WERI-Rb-1 (cell line): ENCODE measurements around the gene GNG8.
A peak's percentile ranks its signal among the peaks of the same experiment; 100 is the strongest.

Experiments used
- DNase-seq: peaks from one replicate; pipeline ENCODE4 v3.0.0-alpha.2; 2020
- H3K27ac ChIP-seq: fragments of 250-450 bp; sonication (Bioruptor Pico); 2 replicates; pipeline ENCODE4 v1.5.1; 2020; ENCODE audit warnings: mild to moderate bottlenecking, moderate library complexity
- H3K27me3 ChIP-seq: fragments of 250-450 bp; sonication (Bioruptor Pico); 2 replicates; pipeline ENCODE4 v1.5.1; 2021; ENCODE audit warnings: mild to moderate bottlenecking, low read depth, moderate library complexity; ENCODE audit not compliant: insufficient read depth, severe bottlenecking
- H3K36me3 ChIP-seq: fragments of 250-450 bp; sonication (Bioruptor Pico); 2 replicates; pipeline ENCODE4 v1.5.1; 2020; ENCODE audit warnings: mild to moderate bottlenecking, moderate library complexity
- H3K4me3 ChIP-seq: 2 replicates; pipeline ENCODE4 v1.5.1; 2011; ENCODE audit warnings: low read depth, mild to moderate bottlenecking, control low read depth, low read length
- H3K9me3 ChIP-seq: fragments of 250-450 bp; sonication (Bioruptor Pico); 2 replicates; pipeline ENCODE4 v1.5.1; 2021; ENCODE audit warnings: mild to moderate bottlenecking, moderate library complexity; ENCODE audit not compliant: severe bottlenecking
- CTCF ChIP-seq: IDR thresholded peaks from 2 replicates; pipeline ENCODE4 v1.5.1; 2011; ENCODE audit warnings: low read depth, mild to moderate bottlenecking, control low read depth, inconsistent platforms, low read length

Gene GNG8

GRCh38 chr19:46660008-46660517, 24.1 kb upstream of the GNG8 start:
- DNase-seq: peak; percentile 75
- Histone ChIP-seq H3K27ac (peak overlapping the region; percentile 51), H3K9me3 (no peaks in the 10 kb centered on the region), H3K4me3 (peak overlapping the region; percentile 73), H3K36me3 (no peaks in the 10 kb centered on the region), H3K27me3 (no peaks in the 10 kb centered on the region)
- 0 out of 2 replicates have a peak, but pooled peaks have one; percentile 0 for TF ChIP-seq CTCF

- peak overlapping the region; percentile 51 for H3K27ac ChIP-seq
- no peaks in the 10 kb centered on the region for H3K36me3 ChIP-seq
- H3K9me3 ChIP-seq: no peaks in the 10 kb centered on the region
- DNase-seq: peak; percentile 73
- no peak for TF ChIP-seq CTCF
- H3K4me3 ChIP-seq: peak overlapping the region; percentile 73
- H3K27me3 ChIP-seq: no peaks in the 10 kb centered on the region
Measured at GRCh38 chr19:46659151-46660007, 23.4 kb upstream of the GNG8 start.

- H3K9me3 ChIP-seq: no peaks in the 10 kb centered on the region
- H3K36me3 ChIP-seq: no peaks in the 10 kb centered on the region
- H3K27me3 ChIP-seq: no peaks in the 10 kb centered on the region
- no peak for TF ChIP-seq CTCF
- no peak overlapping the region for H3K27ac ChIP-seq
- H3K4me3 ChIP-seq: no peak overlapping the region
- no peak for DNase-seq
Measured at GRCh38 chr19:46656541-46656940, 20.5 kb upstream of the GNG8 start.

- no peak for DNase-seq
- Histone ChIP-seq H3K9me3 (no peaks in the 10 kb centered on the region), H3K4me3 (no peak overlapping the region), H3K27me3 (no peaks in the 10 kb centered on the region), H3K27ac (no peak overlapping the region), H3K36me3 (no peaks in the 10 kb centered on the region)
- TF ChIP-seq CTCF: no peak
Measured at GRCh38 chr19:46654621-46655152, 18.7 kb upstream of the GNG8 start.

GRCh38 chr19:46650445-46650844, 14.4 kb upstream of the GNG8 start:
- no peaks in the 10 kb centered on the region for H3K9me3 ChIP-seq
- H3K27me3 ChIP-seq: no peaks in the 10 kb centered on the region
- no peak overlapping the region for H3K4me3 ChIP-seq
- no peak overlapping the region for H3K27ac ChIP-seq
- H3K36me3 ChIP-seq: no peaks in the 10 kb centered on the region
- no peak for DNase-seq
- TF ChIP-seq CTCF: no peak
